Activated T-helper 17 cell treated with anti-CD3 and anti-CD28 coated beads, Interleukin-2, amount 50 U/mL, for 72 hours (primary cell): ENCODE results near the gene GRK2. TPM values are rescaled to one million over a fixed set of nuclear protein-coding genes. Genes with fewer than 3 reads are reported as not detected.
"Not testable (repeated sequence)": the region's sequence is repeated elsewhere in the genome, so short reads cannot be mapped to it uniquely, and the experiment has no call there.

Source experiments
- ATAC-seq: fragments of 150-1000 bp; cut with Tn5 transposase; replicated peaks from 2 replicates; pipeline ENCODE4 v1.10.0; 2021; ENCODE audit warnings: mild to moderate bottlenecking, moderate library complexity
- H3K27ac Mint-ChIP-seq: one replicate; pipeline ENCODE4 v1.8.0; 2022; ENCODE audit warnings: mixed read lengths
- H3K27me3 Mint-ChIP-seq: one replicate; pipeline ENCODE4 v1.8.0; 2022; ENCODE audit warnings: mixed read lengths
- H3K36me3 Mint-ChIP-seq: one replicate; pipeline ENCODE4 v1.8.0; 2022; ENCODE audit warnings: low read depth, mild to moderate bottlenecking, mixed read lengths
- H3K4me1 Mint-ChIP-seq: one replicate; pipeline ENCODE4 v1.8.0; 2022; ENCODE audit warnings: mixed read lengths
- H3K4me3 Mint-ChIP-seq: one replicate; pipeline ENCODE4 v1.8.0; 2022; ENCODE audit warnings: mild to moderate bottlenecking, mixed read lengths
- H3K9me3 Mint-ChIP-seq: one replicate; pipeline ENCODE4 v1.8.0; 2022; ENCODE audit warnings: mixed read lengths
- total RNA-seq, 2 donors: library from RNA; stranded (reverse); gene quantifications; one replicate each; pipeline ENCODE4 v1.2.3, GENCODE V29; 2022

Gene GRK2
- total RNA-seq, 2 donors from 2014 or later: 197 to 265 TPM

DNA sequence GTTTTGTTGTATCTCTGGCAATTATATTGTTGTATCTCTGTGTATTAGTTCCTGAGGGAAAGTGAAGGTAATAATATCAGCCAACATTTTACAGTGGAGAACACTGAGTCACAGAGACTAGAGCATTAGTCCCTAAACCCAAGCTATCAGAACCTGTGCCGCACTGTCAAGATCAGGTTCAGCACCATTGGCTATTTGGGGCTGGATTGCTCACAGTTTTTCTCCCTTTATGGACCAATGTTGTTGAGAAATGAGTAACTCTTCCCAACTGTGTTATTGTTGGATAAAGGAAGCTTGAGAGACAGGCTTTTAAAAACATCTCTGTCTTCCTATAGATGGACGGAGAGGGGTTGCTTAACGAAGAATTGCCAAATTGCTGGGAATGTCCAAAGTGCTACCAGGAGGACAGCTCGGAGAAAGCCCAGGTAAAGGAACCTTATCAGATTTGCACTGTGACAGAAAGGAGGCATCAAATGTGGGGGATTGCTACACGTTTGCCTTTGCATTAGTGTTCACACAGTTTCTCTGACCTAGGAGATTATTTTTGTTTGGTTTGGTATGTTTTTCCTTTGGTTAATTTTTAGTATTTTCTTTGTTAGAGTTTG lies 18.2 kb upstream of the GRK2 start:
- Mint-ChIP-seq H3K4me1 (peaks cover 21% of the 10 kb centered on the region), H3K4me3 (no peak overlapping the region), H3K9me3 (no peaks in the 10 kb centered on the region), H3K27me3 (no peaks in the 10 kb centered on the region), H3K36me3 (peaks cover 100% of the 10 kb centered on the region), H3K27ac (no peak overlapping the region)
- no peak for ATAC-seq

DNA sequence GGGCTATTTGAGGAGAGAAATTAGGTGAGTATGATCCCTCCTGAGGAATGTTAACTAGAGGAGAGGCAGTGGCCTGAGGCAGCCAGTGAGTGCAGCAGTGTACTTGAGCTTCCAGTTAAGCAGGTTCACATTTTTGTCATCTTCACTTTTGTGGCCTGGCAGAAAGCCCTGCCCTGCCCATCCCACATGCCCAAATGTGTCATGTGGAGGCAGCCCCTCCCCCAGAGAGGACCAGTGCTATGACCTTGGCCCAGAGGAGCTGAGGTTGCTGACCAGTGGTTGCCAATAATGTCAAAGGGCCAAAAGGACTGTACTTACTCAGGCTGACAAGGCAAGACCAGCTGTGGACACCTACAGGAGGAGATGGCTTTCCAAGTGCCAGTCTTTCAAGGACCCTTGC lies 17.6 kb upstream of the GRK2 start:
- Mint-ChIP-seq H3K27ac (peak overlapping the region; percentile 43), H3K4me1 (peaks cover 19% of the 10 kb centered on the region), H3K36me3 (peaks cover 100% of the 10 kb centered on the region)

GRCh38 chr11:67250059-67251043 lies 15.9 kb upstream of the GRK2 start:
- H3K4me3 Mint-ChIP-seq: no peak overlapping the region
- ATAC-seq: no peak
- peak overlapping the region; percentile 61 for H3K27ac Mint-ChIP-seq
- peaks cover 9% of the 10 kb centered on the region for H3K4me1 Mint-ChIP-seq
- H3K36me3 Mint-ChIP-seq: peaks cover 100% of the 10 kb centered on the region
- H3K27me3 Mint-ChIP-seq: no peaks in the 10 kb centered on the region
- H3K9me3 Mint-ChIP-seq: no peaks in the 10 kb centered on the region

More for the DNA sequence above, 17.6 kb upstream of the GRK2 start:
- no peak for ATAC-seq
- no peaks in the 10 kb centered on the region for H3K9me3 Mint-ChIP-seq
- no peak overlapping the region for H3K4me3 Mint-ChIP-seq
- H3K27me3 Mint-ChIP-seq: no peaks in the 10 kb centered on the region

DNA sequence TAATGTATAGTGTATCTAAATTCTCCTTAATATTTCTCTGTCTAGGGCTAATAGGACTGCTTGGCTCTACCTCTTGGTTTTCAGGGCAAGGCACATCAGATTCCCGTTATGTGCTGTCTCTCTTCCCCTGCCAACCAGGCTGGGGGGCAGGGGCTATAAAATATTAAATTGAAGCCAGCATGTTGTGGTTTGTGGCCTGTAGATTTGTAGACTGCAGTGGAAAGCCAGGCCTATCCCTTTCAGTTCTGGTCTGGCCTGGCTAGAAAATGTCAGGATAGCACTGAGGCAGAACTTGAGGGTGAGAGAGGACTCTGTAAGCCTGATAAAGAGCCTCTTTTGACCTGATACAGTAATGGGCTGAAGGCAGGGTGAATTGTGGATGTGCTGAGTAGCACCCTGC lies 14.4 kb upstream of the GRK2 start:
- Mint-ChIP-seq H3K4me3 (no peak overlapping the region), H3K27me3 (no peaks in the 10 kb centered on the region), H3K36me3 (peaks cover 100% of the 10 kb centered on the region), H3K9me3 (no peaks in the 10 kb centered on the region), H3K27ac (no peak overlapping the region), H3K4me1 (peaks cover 9% of the 10 kb centered on the region)
- no peak for ATAC-seq

DNA sequence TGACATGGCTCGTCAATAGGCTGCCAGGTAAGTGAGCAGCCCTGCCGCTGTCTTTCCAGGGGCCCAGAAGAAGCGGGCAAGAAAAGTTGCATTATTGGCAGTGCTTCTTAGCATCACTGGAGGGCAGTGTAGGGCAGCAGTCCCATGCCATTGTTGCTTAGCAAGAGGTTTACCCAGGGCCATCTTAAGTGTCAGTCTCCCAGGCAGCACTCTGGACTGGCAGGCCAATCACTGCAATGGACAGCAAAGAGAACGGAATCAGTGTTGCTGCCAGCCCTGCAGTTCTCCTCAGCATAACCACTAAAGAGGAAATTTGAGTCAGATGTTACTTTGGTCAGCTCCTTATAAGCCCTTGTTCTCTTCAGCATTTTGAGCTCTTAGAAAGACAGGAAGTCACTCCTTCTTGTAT lies 13.4 kb upstream of the GRK2 start:
- H3K27ac Mint-ChIP-seq: no peak overlapping the region
- peak; percentile 63 for ATAC-seq
- no peak overlapping the region for H3K4me3 Mint-ChIP-seq
- H3K27me3 Mint-ChIP-seq: no peaks in the 10 kb centered on the region
- peaks cover 9% of the 10 kb centered on the region for H3K4me1 Mint-ChIP-seq
- H3K36me3 Mint-ChIP-seq: peaks cover 98% of the 10 kb centered on the region
- H3K9me3 Mint-ChIP-seq: no peaks in the 10 kb centered on the region

- Mint-ChIP-seq H3K27me3 (no peaks in the 10 kb centered on the region), H3K36me3 (peaks cover 85% of the 10 kb centered on the region)
These were observed 12.2 kb upstream of the GRK2 start for GRCh38 chr11:67253872-67254624.

DNA sequence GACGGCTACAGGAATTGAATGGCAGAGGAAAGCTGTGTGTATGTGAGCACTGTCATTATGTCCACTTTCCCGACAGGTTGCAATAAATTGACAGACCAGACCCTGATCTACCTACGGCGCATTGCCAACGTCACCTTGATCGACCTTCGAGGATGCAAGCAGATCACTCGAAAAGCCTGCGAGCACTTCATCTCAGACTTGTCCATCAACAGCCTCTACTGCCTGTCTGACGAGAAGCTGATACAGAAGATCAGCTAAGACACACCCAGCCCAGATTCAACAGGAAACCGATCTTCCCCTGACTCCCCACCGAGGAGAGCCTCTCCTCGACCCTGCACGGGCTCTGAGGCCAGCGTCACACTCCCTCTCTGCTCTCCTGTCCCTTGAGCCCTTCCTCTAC lies 11.5 kb upstream of the GRK2 start:
- ATAC-seq: no peak
- peak overlapping the region; percentile 10 for H3K27ac Mint-ChIP-seq

More at GRCh38 chr11:67253872-67254624, 12.2 kb upstream of the GRK2 start:
- Mint-ChIP-seq H3K27ac (peak overlapping the region; percentile 10), H3K9me3 (no peaks in the 10 kb centered on the region), H3K4me1 (peaks cover 8% of the 10 kb centered on the region), H3K4me3 (no peak overlapping the region)
- no peak for ATAC-seq

GRCh38 chr11:67255353-67255752 lies 10.9 kb upstream of the GRK2 start:
- ATAC-seq: no peak
- Mint-ChIP-seq H3K27me3 (no peaks in the 10 kb centered on the region), H3K9me3 (no peaks in the 10 kb centered on the region), H3K27ac (peak overlapping the region; percentile 10), H3K4me3 (no peak overlapping the region), H3K36me3 (peaks cover 72% of the 10 kb centered on the region), H3K4me1 (no peaks in the 10 kb centered on the region)

More for the DNA sequence above, 11.5 kb upstream of the GRK2 start:
- Mint-ChIP-seq H3K4me1 (peaks cover under 1% of the 10 kb centered on the region), H3K36me3 (peaks cover 78% of the 10 kb centered on the region), H3K9me3 (no peaks in the 10 kb centered on the region), H3K27me3 (no peaks in the 10 kb centered on the region), H3K4me3 (no peak overlapping the region)

DNA sequence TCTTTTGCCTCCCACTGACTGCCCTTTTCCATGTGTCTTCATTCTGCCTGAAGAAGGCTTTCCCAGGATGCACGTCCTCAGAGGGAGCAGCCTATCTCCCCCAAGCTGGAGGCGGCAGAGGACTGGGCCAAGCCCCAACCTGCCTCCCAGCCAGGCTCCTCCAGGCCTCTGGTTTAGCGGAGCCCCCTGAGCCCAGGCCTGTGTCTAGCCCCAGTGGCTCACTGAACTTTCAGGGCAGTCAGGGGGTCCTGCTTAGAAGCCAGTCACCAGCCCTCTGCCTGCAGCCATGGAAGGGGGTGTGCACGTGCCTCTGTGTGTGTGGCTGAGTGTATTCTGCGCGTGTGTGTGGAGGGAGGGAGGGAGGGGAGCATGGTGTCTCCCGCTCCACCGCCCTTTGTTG lies 10.4 kb upstream of the GRK2 start:
- H3K27me3 Mint-ChIP-seq: no peaks in the 10 kb centered on the region
- H3K4me1 Mint-ChIP-seq: no peaks in the 10 kb centered on the region
- ATAC-seq: no peak
- H3K27ac Mint-ChIP-seq: peak overlapping the region; percentile 10
- H3K9me3 Mint-ChIP-seq: no peaks in the 10 kb centered on the region
- H3K4me3 Mint-ChIP-seq: no peak overlapping the region
- peaks cover 67% of the 10 kb centered on the region for H3K36me3 Mint-ChIP-seq

DNA sequence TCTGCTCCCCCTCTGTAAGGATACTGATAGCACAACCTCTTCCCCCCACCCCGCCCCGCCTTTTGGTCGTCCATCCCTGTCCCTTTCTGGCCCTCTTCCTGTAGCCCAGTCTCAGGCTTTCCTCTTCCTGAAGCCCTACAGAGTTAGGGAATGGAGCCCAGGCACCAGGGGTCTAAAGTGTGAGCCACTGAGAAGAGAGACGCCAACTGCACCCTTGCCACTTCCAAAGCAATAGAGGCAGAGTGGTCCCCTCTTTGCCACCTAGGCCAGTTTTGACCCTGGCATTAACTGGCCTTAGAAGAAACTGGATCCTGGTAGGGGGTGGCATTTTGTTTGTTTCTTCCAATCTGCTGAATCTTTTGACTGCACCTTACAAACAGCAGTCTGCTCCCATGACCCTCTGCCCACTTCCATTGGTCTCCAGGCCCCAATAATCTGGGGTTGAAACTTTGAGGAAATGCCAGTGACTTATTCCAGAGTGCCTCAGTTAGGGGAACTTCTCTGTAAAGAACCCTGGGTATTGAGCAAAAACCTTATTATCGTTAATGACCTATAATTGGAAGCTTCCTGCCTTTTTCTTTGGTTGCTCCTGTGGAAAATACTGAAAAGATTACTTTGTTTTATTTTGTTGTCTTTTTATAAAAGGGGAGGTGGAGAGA lies 9.7 kb upstream of the GRK2 start:
- H3K4me3 Mint-ChIP-seq: no peak overlapping the region
- peak overlapping the region; percentile 54 for H3K27ac Mint-ChIP-seq
- no peaks in the 10 kb centered on the region for H3K27me3 Mint-ChIP-seq
- peaks cover 60% of the 10 kb centered on the region for H3K36me3 Mint-ChIP-seq
- ATAC-seq: no peak
- H3K4me1 Mint-ChIP-seq: no peaks in the 10 kb centered on the region
- no peaks in the 10 kb centered on the region for H3K9me3 Mint-ChIP-seq

- H3K4me1 Mint-ChIP-seq: peaks cover 27% of the 10 kb centered on the region
- H3K9me3 Mint-ChIP-seq: no peaks in the 10 kb centered on the region
- no peak for ATAC-seq
- no peak overlapping the region for H3K27ac Mint-ChIP-seq
- H3K4me3 Mint-ChIP-seq: peak overlapping the region; percentile 84
- peaks cover 29% of the 10 kb centered on the region for H3K36me3 Mint-ChIP-seq
- no peaks in the 10 kb centered on the region for H3K27me3 Mint-ChIP-seq
These were observed 5.9 kb upstream of the GRK2 start for GRCh38 chr11:67260406-67260805.

- Mint-ChIP-seq H3K4me3 (peak overlapping the region; percentile 84), H3K36me3 (peaks cover 28% of the 10 kb centered on the region), H3K4me1 (peaks cover 33% of the 10 kb centered on the region)
- H3K9me3 Mint-ChIP-seq, ATAC-seq, H3K27me3 Mint-ChIP-seq, H3K27ac Mint-ChIP-seq: not testable (repeated sequence)
These were observed 5.2 kb upstream of the GRK2 start for GRCh38 chr11:67260885-67261639.

DNA sequence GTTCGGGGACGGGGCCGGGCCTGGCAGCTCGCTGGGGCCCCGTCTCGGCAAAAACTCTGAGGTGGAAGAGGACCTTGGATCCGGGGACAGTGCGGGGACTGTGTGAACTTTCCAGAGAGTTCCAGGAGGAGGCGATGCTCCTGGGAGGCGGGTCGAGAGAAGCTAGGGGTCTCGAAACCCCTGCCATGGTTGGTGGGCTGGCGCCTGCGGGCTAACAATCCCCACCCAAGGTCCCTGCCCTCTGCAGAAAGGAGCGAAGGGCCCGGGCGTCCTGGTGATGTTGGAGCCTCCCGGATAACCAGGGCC lies 4.7 kb upstream of the GRK2 start:
- Mint-ChIP-seq H3K27me3 (no peaks in the 10 kb centered on the region), H3K4me3 (peak overlapping the region; percentile 84), H3K9me3 (no peaks in the 10 kb centered on the region), H3K36me3 (peaks cover 23% of the 10 kb centered on the region), H3K27ac (peak overlapping the region; percentile 56), H3K4me1 (peaks cover 33% of the 10 kb centered on the region)
- no peak for ATAC-seq
